GM21723 (cell line): Measurements from ENCODE around the gene ITLN1.
"Not testable (repeated sequence)": the region's sequence is repeated elsewhere in the genome, so short reads cannot be mapped to it uniquely, and the experiment has no call there.

Experiments
- ATAC-seq: cut with Tn5 transposase; IDR thresholded peaks from one replicate; pipeline ENCODE4 v1.9.1; 2021; ENCODE audit warnings: mild to moderate bottlenecking, moderate library complexity; ENCODE audit not compliant: unreplicated experiment

The ITLN1 gene

GRCh38 chr1:160885042-160885441 lies at the start of gene ITLN1:
Gene ITLN1, minus strand, starts transcription at chr1:160885180. Its CDS starts 303 bp downstream, at chr1:160884877.
- ATAC-seq: no peak

- not testable (repeated sequence) for ATAC-seq
These were observed 48.3 kb upstream of the ITLN1 start for GRCh38 chr1:160933305-160933704.

DNA sequence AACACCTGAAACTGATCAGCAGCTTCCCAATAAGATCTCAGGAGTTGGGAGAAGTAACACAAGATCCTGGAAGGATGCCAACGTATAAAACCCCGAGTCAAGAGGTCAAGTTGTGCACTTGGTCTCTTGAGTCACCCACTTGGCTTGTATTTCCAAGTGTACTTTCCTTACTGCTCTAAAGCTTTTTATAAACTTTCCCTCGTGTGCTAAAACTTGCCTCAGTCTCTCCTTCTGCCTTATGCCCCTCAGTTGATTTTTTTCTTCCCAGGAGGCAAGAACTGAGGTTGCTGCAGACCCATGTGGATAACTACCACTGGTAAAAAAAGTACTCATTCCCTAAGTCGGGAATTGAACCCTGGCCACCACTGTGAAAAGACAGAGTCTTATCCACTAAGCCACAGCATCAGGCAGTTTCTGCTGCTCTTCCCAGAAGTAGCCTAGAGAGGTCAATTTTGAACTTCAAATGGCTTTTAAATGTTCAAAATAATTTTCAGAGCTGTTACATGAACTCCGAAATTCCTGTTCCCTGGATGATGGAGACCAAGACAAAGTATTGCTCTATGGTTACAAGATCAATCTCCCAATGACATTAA lies 40.8 kb upstream of the ITLN1 start:
- no peak for ATAC-seq

DNA sequence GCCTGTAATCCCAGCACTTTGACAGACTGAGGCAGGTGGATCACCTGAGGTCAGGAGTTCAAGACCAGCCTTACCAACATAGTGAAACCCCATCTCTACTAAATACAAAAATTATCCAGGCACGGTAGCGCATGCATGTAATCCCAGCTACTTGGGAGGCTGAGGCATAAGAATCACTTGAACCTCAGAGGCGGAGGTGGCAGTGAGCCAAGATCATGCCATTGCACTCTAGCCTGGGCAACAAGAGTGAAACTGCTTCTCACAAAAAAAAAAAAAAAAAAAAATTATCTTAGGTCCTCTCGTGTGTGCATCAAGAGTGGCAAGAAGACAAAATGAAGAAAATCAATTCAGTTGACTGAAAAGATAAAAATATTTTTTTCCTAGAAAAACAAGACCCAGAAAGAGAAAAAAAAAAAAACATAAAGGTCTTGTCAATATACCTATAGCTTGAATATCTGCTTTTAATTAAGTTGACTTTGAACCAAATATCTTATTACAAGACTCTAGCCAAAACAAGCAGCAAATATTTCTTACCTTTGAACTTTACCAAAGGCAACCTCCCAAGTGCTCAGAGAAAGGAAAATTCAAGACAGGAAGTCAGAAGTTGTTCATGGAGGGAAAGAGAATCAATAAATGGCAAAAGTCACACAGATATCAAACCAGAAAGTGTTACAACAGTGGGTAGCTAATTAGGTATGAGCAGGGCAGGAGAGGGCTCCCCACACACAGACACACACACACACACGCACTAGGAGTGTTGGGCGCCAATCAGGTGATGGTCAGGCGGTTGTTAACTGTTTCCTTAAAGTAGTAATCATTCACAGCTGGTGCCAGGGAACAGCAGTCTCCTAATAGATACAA lies 40.0 kb upstream of the ITLN1 start:
- no peak for ATAC-seq

- no peak for ATAC-seq
These were observed 31.7 kb upstream of the ITLN1 start for GRCh38 chr1:160916666-160917065.

DNA sequence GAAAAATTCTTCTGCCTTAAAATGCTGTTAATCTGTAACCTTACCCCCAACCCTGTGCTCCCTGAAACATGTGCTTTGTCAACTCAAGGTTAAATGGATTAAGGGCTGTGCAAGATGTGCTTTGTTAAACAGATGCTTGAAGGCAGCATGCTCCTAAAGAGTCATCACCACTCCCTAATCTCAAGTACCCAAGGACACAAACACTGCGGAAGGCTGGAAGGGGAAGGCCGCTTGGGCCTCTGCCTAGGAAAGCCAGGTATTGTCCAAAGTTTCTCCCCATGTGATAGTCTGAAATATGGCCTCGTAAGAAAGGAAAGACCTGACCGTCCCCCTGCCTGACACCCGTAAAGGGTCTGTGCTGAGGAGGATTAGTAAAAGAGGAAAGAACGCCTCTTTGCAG lies 28.2 kb upstream of the ITLN1 start:
- ATAC-seq: not testable (repeated sequence)

- ATAC-seq: no peak
These were observed 26.9 kb upstream of the ITLN1 start for GRCh38 chr1:160911925-160912324.

DNA sequence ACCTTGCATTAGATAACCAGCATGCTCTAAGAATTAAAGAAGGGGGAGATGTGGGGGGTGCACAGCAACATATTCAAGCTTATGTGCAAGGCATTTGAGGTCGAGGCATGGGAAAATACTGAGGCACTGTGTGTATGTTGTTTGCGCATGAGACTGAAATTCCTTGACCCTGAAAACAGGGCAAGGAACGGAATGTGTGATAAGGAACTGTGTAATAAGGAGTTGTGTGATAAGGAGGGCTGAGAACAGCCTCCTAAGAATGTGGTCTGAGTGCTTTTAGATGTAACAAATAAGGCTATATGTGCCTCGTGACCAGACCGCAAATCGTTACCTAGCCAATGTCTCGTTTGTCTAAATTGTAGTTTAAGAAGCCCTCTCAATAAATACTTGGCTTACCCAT lies 26.5 kb upstream of the ITLN1 start:
- no peak for ATAC-seq

- ATAC-seq: no peak
These were observed 25.3 kb upstream of the ITLN1 start for GRCh38 chr1:160910170-160910750.

- no peak for ATAC-seq
These were observed 23.0 kb upstream of the ITLN1 start for GRCh38 chr1:160907976-160908375.

- no peak for ATAC-seq
These were observed 20.6 kb upstream of the ITLN1 start for GRCh38 chr1:160905617-160905989.

- ATAC-seq: no peak
These were observed 20.0 kb upstream of the ITLN1 start for GRCh38 chr1:160904783-160905616.

- not testable (repeated sequence) for ATAC-seq
These were observed 17.3 kb upstream of the ITLN1 start for GRCh38 chr1:160902251-160902650.

DNA sequence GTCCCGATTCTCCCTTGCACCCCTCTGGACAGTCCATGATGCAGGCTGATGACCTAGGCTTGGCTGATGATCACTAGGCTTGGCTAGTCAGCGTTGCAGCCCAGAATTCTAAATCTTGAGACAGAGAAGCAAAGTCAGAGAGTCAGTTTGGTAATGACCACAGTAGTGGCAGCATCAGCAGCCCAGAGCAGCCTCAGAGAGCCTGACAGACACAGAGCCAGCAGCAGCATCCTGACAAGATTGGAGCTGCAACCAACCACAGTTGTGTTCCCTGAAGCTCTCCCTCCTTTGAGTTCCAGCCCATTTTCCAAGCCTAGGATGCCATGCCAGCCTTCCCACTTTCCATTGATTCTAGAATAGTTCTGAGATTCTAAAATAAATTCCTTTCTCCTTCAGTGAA lies 16.8 kb upstream of the ITLN1 start:
- ATAC-seq: no peak

DNA sequence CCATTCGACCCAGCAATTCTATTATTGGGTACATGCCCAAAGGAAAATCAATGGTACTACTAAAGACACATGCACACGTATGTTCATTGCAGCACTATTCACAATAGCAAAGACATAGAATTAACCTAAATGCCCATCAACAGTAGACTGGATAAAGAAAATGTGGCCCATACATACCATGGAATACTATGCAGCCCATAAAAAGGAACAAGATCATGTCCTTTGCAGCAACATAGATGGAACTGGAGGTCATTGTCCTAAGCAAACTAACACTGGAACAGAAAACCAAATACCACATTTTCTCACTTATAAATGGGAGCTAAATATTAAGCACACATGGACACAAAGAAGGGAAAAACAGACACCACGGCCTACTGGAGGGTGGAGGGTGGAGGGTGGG lies 15.7 kb upstream of the ITLN1 start:
- ATAC-seq: not testable (repeated sequence)

DNA sequence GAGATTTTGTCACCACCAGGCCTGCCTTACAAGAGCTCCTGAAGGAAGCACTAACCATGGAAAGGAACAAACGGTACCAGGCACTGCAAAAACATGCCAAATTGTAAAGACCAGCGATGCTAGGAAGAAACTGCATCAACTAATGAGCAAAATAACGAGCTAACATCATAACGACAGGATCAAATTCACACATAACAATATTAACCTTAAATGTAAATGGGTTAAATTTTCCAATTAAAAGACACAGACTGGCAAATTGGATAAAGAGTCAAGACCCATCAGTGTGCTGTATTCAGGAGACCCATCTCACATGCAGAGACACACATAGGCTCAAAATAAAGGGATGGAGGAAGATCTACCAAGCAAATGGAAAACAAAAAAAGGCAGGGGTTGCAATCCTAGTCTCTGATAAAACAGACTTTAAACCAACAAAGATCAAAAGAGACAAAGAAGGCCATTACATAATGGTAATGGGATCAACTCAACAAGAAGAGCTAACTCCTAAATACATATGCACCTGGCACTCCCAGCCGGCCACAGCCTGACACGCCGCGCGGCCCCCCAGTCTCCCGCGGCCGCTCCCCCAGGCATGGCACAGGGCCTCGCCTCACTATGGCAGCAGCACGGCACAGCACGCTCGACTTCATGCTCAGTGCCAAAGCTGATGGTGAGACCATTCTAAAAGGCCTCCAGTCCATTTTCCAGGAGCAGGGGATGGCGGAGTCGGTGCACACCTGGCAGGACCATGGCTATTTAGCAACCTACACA lies 9.6 kb upstream of the ITLN1 start:
- not testable (repeated sequence) for ATAC-seq

- no peak for ATAC-seq
These were observed 6.5 kb upstream of the ITLN1 start for GRCh38 chr1:160891474-160891873.

GRCh38 chr1:160888926-160889325 lies 3.9 kb upstream of the ITLN1 start:
- ATAC-seq: no peak

- no peak for ATAC-seq
These were observed 2.1 kb upstream of the ITLN1 start for GRCh38 chr1:160887071-160887470.

DNA sequence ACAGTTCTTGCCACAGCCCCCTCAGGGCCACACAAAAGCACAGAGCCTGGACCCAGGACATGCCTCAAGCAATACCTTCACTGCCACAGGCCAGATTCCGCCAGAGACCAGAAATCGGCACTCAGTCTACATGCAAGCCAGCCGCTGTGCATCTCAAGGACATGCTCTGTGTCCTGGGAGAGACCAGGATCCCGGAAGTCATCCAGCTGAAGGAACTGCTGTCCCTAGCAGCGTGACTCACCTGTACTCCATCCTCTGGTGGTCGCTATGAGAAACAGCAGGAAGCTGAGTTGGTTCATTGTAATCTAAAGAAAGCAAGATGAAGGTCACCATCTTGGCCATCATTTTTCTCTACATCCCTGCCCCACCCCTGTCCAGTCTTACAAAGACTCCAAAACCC lies 401 bp downstream of the ITLN1 start:
- ATAC-seq: no peak
